HCT116 (cell line): Measurements from ENCODE around the gene CD44. TPM values are rescaled to one million over a fixed set of nuclear protein-coding genes. Genes with fewer than 3 reads are reported as not detected.

Experiments used
- ATAC-seq: fragments of 200-7000 bp; cut with Tn5 transposase; 2 replicates; pipeline ENCODE4 v1.9.1; 2020; ENCODE audit warnings: mild to moderate bottlenecking, moderate library complexity
- BruUV-seq: library from RNA; stranded (reverse); fragments of 400-500 nt; replicated peaks from 2 replicates; lab custom pipeline; 2021; lab: Mats Ljungman, UMichigan
- CTCF ChIA-PET: fragments of 300-600 bp; sonication (Branson Sonifier 250); formaldehyde crosslinking; loops from one replicate; lab custom pipeline; 2021; ENCODE audit warnings: antibody characterized with exemption; lab: Charles Lee
- POLR2A ChIA-PET: fragments of 300-600, 350-600 bp; sonication (Branson Sonifier 250); formaldehyde crosslinking; loops from one replicate; lab custom pipeline; 2021; ENCODE audit warnings: antibody characterized with exemption; lab: Charles Lee
- RAD21 ChIA-PET, 2 experiments: fragments of 300-600 bp; sonication (Branson Sonifier 250); formaldehyde crosslinking; loops; one replicate each; lab custom pipeline; 2023; ENCODE audit warnings: low total read pairs in 2 of 2; ENCODE audit not compliant: uncharacterized antibody in 2 of 2, unreplicated experiment in 2 of 2, low non-redundant PET in 1 of 2; lab: Charles Lee
- DNase-seq: peaks from one replicate; pipeline ENCODE4 v3.0.0-alpha.2; 2010; ENCODE audit warnings: low read depth, low spot score
- H2AFZ ChIP-seq: fragments of 200-600 bp; shearing (Covaris generic), sonication (generic); 2 replicates; pipeline ENCODE4 v1.6.1; 2017; ENCODE audit warnings: low read depth, mixed run types, mixed read lengths, antibody characterized with exemption, low read length; ENCODE audit not compliant: poor library complexity, severe bottlenecking
- H3K27ac ChIP-seq: 2 replicates; pipeline ENCODE4 v1.5.1; 2012; ENCODE audit warnings: low read depth, low read length
- H3K27me3 ChIP-seq: fragments of 200-600 bp; sonication (generic); 2 replicates; pipeline ENCODE4 v1.6.1; 2016; ENCODE audit warnings: mixed run types, low read length, mixed read lengths; ENCODE audit not compliant: insufficient read depth
- H3K36me3 ChIP-seq, 2 experiments: fragments of 200-500 bp in 1 of 2; fragments of 200-600 bp in 1 of 2; sonication (Bioruptor generic) in 1 of 2; sonication (generic) in 1 of 2; 2 replicates each; pipeline versions ENCODE4 v1.5.1 to v1.6.1; 2014 to 2016; ENCODE audit warnings: low read length in 2 of 2, inconsistent platforms in 1 of 2, mixed read lengths in 1 of 2, mixed run types in 1 of 2; ENCODE audit not compliant: insufficient read depth in 2 of 2, control insufficient read depth in 1 of 2
- H3K4me1 ChIP-seq, 2 experiments: fragments of 200-600 bp in 1 of 2; sonication (generic) in 1 of 2; 2 replicates each; pipeline versions ENCODE4 v1.5.1 to v1.6.1; 2012 to 2017; ENCODE audit warnings: low read length in 2 of 2, inconsistent platforms in 1 of 2, mild to moderate bottlenecking in 1 of 2, mixed read lengths in 1 of 2, mixed run types in 1 of 2, moderate library complexity in 1 of 2; ENCODE audit not compliant: insufficient read depth in 2 of 2, control insufficient read depth in 1 of 2
- H3K4me2 ChIP-seq: fragments of 200-600 bp; sonication (generic); 2 replicates; pipeline ENCODE4 v1.6.1; 2017; ENCODE audit warnings: mixed run types, low read length, mixed read lengths
- H3K4me3 ChIP-seq, 2 experiments: fragments of 200-600 bp in 1 of 2; sonication (generic) in 1 of 2; replicated peaks in 1 of 2; 2 replicates each; pipeline ENCODE4 v1.5.1; 2011 to 2016; ENCODE audit warnings: low read length in 2 of 2, control low read depth in 1 of 2, low read depth in 1 of 2, mild to moderate bottlenecking in 1 of 2, mixed read lengths in 1 of 2, mixed run types in 1 of 2
- H3K79me2 ChIP-seq: fragments of 200-600 bp; sonication (generic); 2 replicates; pipeline ENCODE4 v1.6.1; 2017; ENCODE audit warnings: mild to moderate bottlenecking, mixed run types, low read length, moderate library complexity, mixed read lengths; ENCODE audit not compliant: insufficient read depth
- H3K9ac ChIP-seq: fragments of 200-600 bp; sonication (generic); 2 replicates; pipeline ENCODE4 v1.6.1; 2016; ENCODE audit warnings: low read length, mixed read lengths
- H3K9me2 ChIP-seq: fragments of 200-600 bp; sonication (generic), shearing (Covaris generic); 2 replicates; pipeline ENCODE4 v1.6.1; 2017; ENCODE audit warnings: mixed run types, mild to moderate bottlenecking, moderate library complexity; ENCODE audit not compliant: insufficient read depth
- H3K9me3 ChIP-seq, 2 experiments: fragments of 200-500 bp in 1 of 2; fragments of 200-600 bp in 1 of 2; sonication (Bioruptor generic) in 1 of 2; sonication (generic) in 1 of 2; 2 replicates each; pipeline ENCODE4 v1.6.1; 2014 to 2017; ENCODE audit warnings: low read length in 2 of 2, mixed read lengths in 2 of 2, inconsistent platforms in 1 of 2, low read depth in 1 of 2, mild to moderate bottlenecking in 1 of 2, mixed run types in 1 of 2, moderate library complexity in 1 of 2; ENCODE audit not compliant: control insufficient read depth in 1 of 2, insufficient read depth in 1 of 2
- H4K20me1 ChIP-seq: fragments of 200-600 bp; sonication (generic), shearing (Covaris generic); 2 replicates; pipeline ENCODE4 v1.6.1; 2017; ENCODE audit warnings: mixed run types, mild to moderate bottlenecking, moderate library complexity; ENCODE audit not compliant: insufficient read depth
- ATF3 ChIP-seq: IDR thresholded peaks from 2 replicates; pipeline ENCODE4 v1.6.1; 2012
- CTCF ChIP-seq, 3 experiments: fragments of 200-600 bp in 1 of 3; sonication (generic) in 1 of 3; IDR thresholded peaks in 2 of 3; conservative IDR thresholded peaks in 1 of 3; 2 replicates each; pipeline ENCODE4 v1.5.1; 2012 to 2017; ENCODE audit warnings: low read depth in 2 of 3, low read length in 2 of 3, antibody characterized with exemption in 1 of 3, borderline replicate concordance in 1 of 3, control low read depth in 1 of 3, mild to moderate bottlenecking in 1 of 3, mixed read lengths in 1 of 3, mixed run types in 1 of 3, moderate library complexity in 1 of 3; ENCODE audit not compliant: insufficient read depth in 1 of 3
- EGR1 ChIP-seq: IDR thresholded peaks from 2 replicates; pipeline ENCODE4 v1.6.1; 2012; ENCODE audit warnings: low read depth
- ELF1 ChIP-seq: IDR thresholded peaks from 2 replicates; pipeline ENCODE4 v1.6.1; 2012; ENCODE audit warnings: low read depth, borderline replicate concordance
- EZH2 ChIP-seq: fragments of 200-600 bp; sonication (generic); IDR thresholded peaks from 2 replicates; pipeline ENCODE4 v1.6.1; 2017; ENCODE audit warnings: antibody characterized with exemption, mixed run types
- EZH2phosphoT487 ChIP-seq: fragments of 200-600 bp; IDR thresholded peaks from 2 replicates; pipeline ENCODE4 v1.6.1; 2018; ENCODE audit warnings: antibody characterized with exemption, borderline replicate concordance
- FOSL1 ChIP-seq: IDR thresholded peaks from 2 replicates; pipeline ENCODE4 v1.6.1; 2012; ENCODE audit warnings: low read depth
- JUND ChIP-seq: IDR thresholded peaks from 2 replicates; pipeline ENCODE4 v1.6.1; 2012
- MAX ChIP-seq: IDR thresholded peaks from 2 replicates; pipeline ENCODE4 v1.6.1; 2012
- POLR2A ChIP-seq: IDR thresholded peaks from 2 replicates; pipeline ENCODE4 v1.7.0; 2011; ENCODE audit warnings: borderline replicate concordance; ENCODE audit not compliant: insufficient read depth, insufficient read length; ENCODE audit errors: extremely low read depth
- POLR2AphosphoS5 ChIP-seq: IDR thresholded peaks from 2 replicates; pipeline ENCODE4 v1.6.1; 2011; ENCODE audit warnings: mild to moderate bottlenecking, low read depth, low read length, moderate library complexity
- RAD21 ChIP-seq: IDR thresholded peaks from 2 replicates; pipeline ENCODE4 v1.6.1; 2012; ENCODE audit warnings: low read depth, mild to moderate bottlenecking
- SIN3A ChIP-seq: IDR thresholded peaks from 2 replicates; pipeline ENCODE4 v1.6.1; 2012; ENCODE audit warnings: low read depth
- SP1 ChIP-seq: IDR thresholded peaks from 2 replicates; pipeline ENCODE4 v1.6.1; 2012; ENCODE audit warnings: low read depth
- SRF ChIP-seq: IDR thresholded peaks from 2 replicates; pipeline ENCODE4 v1.6.1; 2012; ENCODE audit warnings: low read depth
- YY1 ChIP-seq: IDR thresholded peaks from 2 replicates; pipeline ENCODE4 v1.6.1; 2011; ENCODE audit warnings: low read length, low read depth, moderate library complexity, mild to moderate bottlenecking; ENCODE audit not compliant: insufficient replicate concordance; ENCODE audit errors: extremely low read depth
- ZBTB33 ChIP-seq: IDR thresholded peaks from 2 replicates; pipeline ENCODE4 v1.6.1; 2011; ENCODE audit warnings: mild to moderate bottlenecking, low read length, moderate library complexity; ENCODE audit not compliant: insufficient replicate concordance; ENCODE audit errors: extremely low read depth
- ZFX ChIP-seq: fragments of 450-650 bp; IDR thresholded peaks from 2 replicates; pipeline ENCODE4 v1.6.1; 2017
- ZNF274 ChIP-seq: fragments of 200-500 bp; sonication (Bioruptor generic); IDR thresholded peaks from 2 replicates; pipeline ENCODE4 v1.6.1; 2014; ENCODE audit warnings: mild to moderate bottlenecking, low read depth, low read length, inconsistent platforms
- intact Hi-C: fragments of 100-400 bp; cut with micrococcal nuclease; formaldehyde crosslinking; loops from 2 replicates; pipeline ENCODE4 v1.10.0; 2022
- total RNA-seq: library from RNA; stranded (reverse); gene quantifications from one replicate; pipeline ENCODE4 v1.2.1, GENCODE V29; 2021; ENCODE audit not compliant: unreplicated experiment

Gene CD44
- total RNA-seq, 1 experiment from 2014 or later = 742 TPM

GRCh38 chr11:35193767-35194166 is 54.8 kb downstream of the CD44 start:
- Histone ChIP-seq H3K4me3 (no peak overlapping the region), H3K9me2 (no peaks in the 10 kb centered on the region), H3K4me1 (no peaks in the 10 kb centered on the region), H4K20me1 (0 out of 2 replicates have a peak, but pooled peaks cover 11% of the 10 kb centered on the region), H3K27me3 (no peaks in the 10 kb centered on the region), H3K79me2 (peaks cover 93% of the 10 kb centered on the region), H3K27ac (no peak overlapping the region), H3K36me3 (peaks cover 64 to 84% of the 10 kb centered on the region in 2 experiments), H2AFZ (no peak overlapping the region), H3K9ac (no peak overlapping the region), H3K4me2 (no peak overlapping the region), H3K9me3 (no peaks in the 10 kb centered on the region)
- no peak for TF ChIP-seq ZNF274
- TF ChIP-seq EZH2phosphoT487 = no peak
- TF ChIP-seq YY1 = no peak
- no peak for TF ChIP-seq JUND
- TF ChIP-seq POLR2A = no peak
- TF ChIP-seq SP1 = no peak
- no peak for TF ChIP-seq CTCF (IDR thresholded peaks at IDR 0.05 in 2 of 3, conservative IDR thresholded peaks at IDR 0.05 in 1 of 3; ENCODE audit: borderline replicate concordance in 1 of 3, insufficient read depth in 1 of 3, low read depth in 2 of 3, low read length in 2 of 3)
- no peak for TF ChIP-seq MAX
- no peak for TF ChIP-seq ELF1
- TF ChIP-seq SIN3A = no peak
- no peak for TF ChIP-seq ZBTB33
- TF ChIP-seq FOSL1 = no peak
- no peak for TF ChIP-seq ZFX
- TF ChIP-seq SRF = no peak
- TF ChIP-seq ATF3 = no peak
- no peak for TF ChIP-seq POLR2AphosphoS5
- TF ChIP-seq RAD21 = no peak
- TF ChIP-seq EZH2 = no peak
- no peak for TF ChIP-seq EGR1
- ATAC-seq = no peak
- DNase-seq = no peak
- CTCF ChIA-PET = no interaction called here
- RAD21 ChIA-PET = no interaction called here
- intact Hi-C loops = no loop called here
- no TSS peak for BruUV-seq
- POLR2A ChIA-PET = no interaction called here
